ENCODE measurements around the gene SNX33.

- TF ChIP-seq CTCF (IDR thresholded peaks at IDR 0.05; ENCODE audit: borderline replicate concordance, extremely low read depth, low read length, poor library complexity, severe bottlenecking) = no peak
- TF ChIP-seq EZH2 (IDR thresholded peaks at IDR 0.05; ENCODE audit: borderline replicate concordance, low read depth, low read length, severe bottlenecking) = no peak
Observed at GRCh38 chr15:75684648-75685047, 36.9 kb downstream of the SNX33 start.
